Breast epithelium (tissue), 4 donors: Measurements from ENCODE around the gene FAM168A. TPM values are rescaled to one million over a fixed set of nuclear protein-coding genes. Genes with fewer than 3 reads are reported as not detected.

Experiments used
- DNase-seq, 2 donors: peaks; one replicate each; pipeline ENCODE4 v3.0.0-alpha.2; 2019; ENCODE audit warnings: low spot score in 2 of 2
- H3K27ac ChIP-seq, 2 donors: fragments of 200-600 bp; sonication (generic) in 1 of 2; one replicate each; pipeline ENCODE4 v1.5.1; 2016 to 2019; ENCODE audit warnings: mild to moderate bottlenecking in 1 of 2
- H3K27me3 ChIP-seq, 2 donors: fragments of 200-600 bp; sonication (generic) in 1 of 2; one replicate each; pipeline versions ENCODE4 v1.5.1 to v1.6.0; 2017 to 2019; ENCODE audit warnings: control low read depth in 1 of 2, mild to moderate bottlenecking in 1 of 2
- H3K36me3 ChIP-seq: fragments of 200-600 bp; one replicate; pipeline ENCODE4 v1.5.1; 2019
- H3K4me1 ChIP-seq, 2 donors: fragments of 200-600 bp; sonication (generic); one replicate each; pipeline ENCODE4 v1.5.1; 2016 to 2019; ENCODE audit warnings: control low read depth in 1 of 2
- H3K4me3 ChIP-seq, 3 donors: fragments of 200-600 bp; sonication (generic); 1 replicate in 2 of 3; 2 replicates in 1 of 3; pipeline ENCODE4 v1.5.1; 2016 to 2019; ENCODE audit warnings: mild to moderate bottlenecking in 3 of 3, moderate library complexity in 2 of 3
- H3K9me3 ChIP-seq, 2 donors: fragments of 200-600 bp; sonication (generic) in 1 of 2; one replicate each; pipeline ENCODE4 v1.5.1; 2016 to 2019; ENCODE audit warnings: control low read depth in 1 of 2
- POLR2A ChIP-seq: fragments of 450-650 bp; IDR thresholded peaks from one replicate; pipeline ENCODE4 v1.6.1; 2016; ENCODE audit warnings: antibody characterized with exemption, mild to moderate bottlenecking, moderate library complexity
- POLR2AphosphoS5 ChIP-seq, 3 donors: sonication (generic); formaldehyde crosslinking; IDR thresholded peaks; one replicate each; pipeline ENCODE4 v1.6.1; 2017; ENCODE audit warnings: antibody characterized with exemption in 3 of 3
- intact Hi-C: fragments of 100-400 bp; cut with DNase I; formaldehyde crosslinking; loops from one replicate; pipeline ENCODE4 v1.15.1; 2023; ENCODE audit warnings: low total_unique reads
- total RNA-seq, 3 donors: library from RNA; depleted of rRNA; stranded (reverse); fragments of >200 nt; gene quantifications; one replicate each; pipeline ENCODE4 v1.1.0, GENCODE V29; 2016
- TF ChIP-seq, protein P1 (sequence below), 3 donors: fragments of 450-650 bp; IDR thresholded peaks; one replicate each; pipeline ENCODE4 v1.5.1; 2016 to 2017; ENCODE audit warnings: antibody characterized with exemption in 3 of 3, mild to moderate bottlenecking in 3 of 3, moderate library complexity in 3 of 3

Gene FAM168A
- total RNA-seq, 3 donors from 2014 or later: 26.5 to 41.9 (median 28.8) TPM

DNA sequence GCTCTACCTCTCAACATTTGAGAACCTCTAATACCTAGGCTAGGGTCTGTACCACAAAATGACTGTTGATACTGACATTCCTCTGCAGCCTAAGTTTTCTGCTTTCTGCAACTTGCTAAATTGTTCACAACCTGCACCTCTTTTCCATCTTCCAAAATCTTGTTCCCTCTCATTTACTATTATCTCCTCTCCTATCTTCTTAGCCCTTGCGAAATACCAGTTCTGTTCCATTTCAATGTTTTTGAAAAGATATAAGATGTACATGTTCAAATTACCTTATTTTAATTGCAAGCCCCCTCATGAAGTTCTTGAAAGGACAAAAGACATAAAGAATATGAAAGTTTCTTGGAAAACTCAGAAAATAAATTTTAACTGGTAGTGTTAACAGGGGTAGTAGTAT lies 72.3 kb downstream of the FAM168A start:
- intact Hi-C loops: no loop called here
- TF ChIP-seq POLR2A: no peak
- TF ChIP-seq, protein P1, sequence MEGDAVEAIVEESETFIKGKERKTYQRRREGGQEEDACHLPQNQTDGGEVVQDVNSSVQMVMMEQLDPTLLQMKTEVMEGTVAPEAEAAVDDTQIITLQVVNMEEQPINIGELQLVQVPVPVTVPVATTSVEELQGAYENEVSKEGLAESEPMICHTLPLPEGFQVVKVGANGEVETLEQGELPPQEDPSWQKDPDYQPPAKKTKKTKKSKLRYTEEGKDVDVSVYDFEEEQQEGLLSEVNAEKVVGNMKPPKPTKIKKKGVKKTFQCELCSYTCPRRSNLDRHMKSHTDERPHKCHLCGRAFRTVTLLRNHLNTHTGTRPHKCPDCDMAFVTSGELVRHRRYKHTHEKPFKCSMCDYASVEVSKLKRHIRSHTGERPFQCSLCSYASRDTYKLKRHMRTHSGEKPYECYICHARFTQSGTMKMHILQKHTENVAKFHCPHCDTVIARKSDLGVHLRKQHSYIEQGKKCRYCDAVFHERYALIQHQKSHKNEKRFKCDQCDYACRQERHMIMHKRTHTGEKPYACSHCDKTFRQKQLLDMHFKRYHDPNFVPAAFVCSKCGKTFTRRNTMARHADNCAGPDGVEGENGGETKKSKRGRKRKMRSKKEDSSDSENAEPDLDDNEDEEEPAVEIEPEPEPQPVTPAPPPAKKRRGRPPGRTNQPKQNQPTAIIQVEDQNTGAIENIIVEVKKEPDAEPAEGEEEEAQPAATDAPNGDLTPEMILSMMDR (IDR thresholded peaks at IDR 0.05): no peak
- no peak for TF ChIP-seq POLR2AphosphoS5 (IDR thresholded peaks at IDR 0.05)
- no peaks in the 10 kb centered on the region for H3K36me3 ChIP-seq
- no peak for DNase-seq
- H3K27ac ChIP-seq: no peak overlapping the region
- H3K4me3 ChIP-seq: no peak overlapping the region
- no peaks in the 10 kb centered on the region for H3K27me3 ChIP-seq
- peaks cover 0 to 3% of the 10 kb centered on the region in 2 donors for H3K4me1 ChIP-seq
- no peaks in the 10 kb centered on the region for H3K9me3 ChIP-seq

DNA sequence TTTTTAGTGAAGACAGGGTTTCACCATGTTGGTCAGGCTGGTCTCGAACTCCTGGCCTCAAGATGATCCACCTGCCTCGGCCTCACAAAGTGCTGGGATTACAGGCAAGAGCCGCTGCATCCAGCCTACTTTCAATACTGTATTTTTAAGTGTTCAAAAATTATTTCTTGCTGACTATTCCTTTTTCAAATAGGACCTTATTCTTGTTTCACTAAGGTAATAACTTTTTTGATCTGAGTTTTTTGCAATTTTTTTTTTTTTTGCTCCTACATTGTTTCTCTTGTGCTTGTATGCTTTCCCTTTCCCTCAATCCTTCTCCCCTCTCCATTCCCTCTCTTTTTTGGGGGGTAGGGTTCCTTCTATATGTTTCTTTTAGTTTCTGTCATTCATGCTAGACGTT lies 73.1 kb downstream of the FAM168A start:
- no peak for DNase-seq
- TF ChIP-seq POLR2AphosphoS5 (IDR thresholded peaks at IDR 0.05) (no peak), POLR2A (no peak)
- TF ChIP-seq, protein P1 (IDR thresholded peaks at IDR 0.05): no peak

DNA sequence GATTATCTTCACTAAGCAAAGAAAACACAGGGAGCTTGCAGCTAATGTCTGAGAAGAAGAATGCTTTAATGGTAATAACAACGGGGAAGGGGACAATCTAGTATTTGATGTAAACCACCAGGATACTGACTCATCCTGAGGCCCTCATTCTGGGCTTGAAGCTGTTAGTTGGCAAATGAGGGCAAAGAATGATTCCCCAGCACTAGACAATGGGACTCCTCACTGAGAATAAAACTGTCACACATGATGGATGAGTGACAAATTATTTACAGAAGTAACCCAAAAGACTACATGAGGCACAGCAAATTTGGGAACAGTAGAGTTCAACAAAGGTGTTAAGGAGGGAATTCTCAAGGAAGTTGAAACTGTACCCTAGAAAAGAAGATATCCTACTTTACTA lies 76.3 kb downstream of the FAM168A start:
- no peaks in the 10 kb centered on the region for H3K4me1 ChIP-seq
- intact Hi-C loops: no loop called here
- no peak overlapping the region for H3K4me3 ChIP-seq
- H3K9me3 ChIP-seq: no peaks in the 10 kb centered on the region
- TF ChIP-seq POLR2A (no peak), POLR2AphosphoS5 (IDR thresholded peaks at IDR 0.05) (no peak)
- TF ChIP-seq, protein P1 (IDR thresholded peaks at IDR 0.05): no peak
- no peak overlapping the region for H3K27ac ChIP-seq
- no peaks in the 10 kb centered on the region for H3K36me3 ChIP-seq
- H3K27me3 ChIP-seq: no peaks in the 10 kb centered on the region
- DNase-seq: no peak

More for the DNA sequence above, 73.1 kb downstream of the FAM168A start:
- no peaks in the 10 kb centered on the region for H3K36me3 ChIP-seq
- no peak overlapping the region for H3K4me3 ChIP-seq
- no peak overlapping the region for H3K27ac ChIP-seq
- intact Hi-C loops: no loop called here
- no peaks in the 10 kb centered on the region for H3K9me3 ChIP-seq
- peaks cover 0 to 3% of the 10 kb centered on the region in 2 donors for H3K4me1 ChIP-seq
- no peaks in the 10 kb centered on the region for H3K27me3 ChIP-seq

DNA sequence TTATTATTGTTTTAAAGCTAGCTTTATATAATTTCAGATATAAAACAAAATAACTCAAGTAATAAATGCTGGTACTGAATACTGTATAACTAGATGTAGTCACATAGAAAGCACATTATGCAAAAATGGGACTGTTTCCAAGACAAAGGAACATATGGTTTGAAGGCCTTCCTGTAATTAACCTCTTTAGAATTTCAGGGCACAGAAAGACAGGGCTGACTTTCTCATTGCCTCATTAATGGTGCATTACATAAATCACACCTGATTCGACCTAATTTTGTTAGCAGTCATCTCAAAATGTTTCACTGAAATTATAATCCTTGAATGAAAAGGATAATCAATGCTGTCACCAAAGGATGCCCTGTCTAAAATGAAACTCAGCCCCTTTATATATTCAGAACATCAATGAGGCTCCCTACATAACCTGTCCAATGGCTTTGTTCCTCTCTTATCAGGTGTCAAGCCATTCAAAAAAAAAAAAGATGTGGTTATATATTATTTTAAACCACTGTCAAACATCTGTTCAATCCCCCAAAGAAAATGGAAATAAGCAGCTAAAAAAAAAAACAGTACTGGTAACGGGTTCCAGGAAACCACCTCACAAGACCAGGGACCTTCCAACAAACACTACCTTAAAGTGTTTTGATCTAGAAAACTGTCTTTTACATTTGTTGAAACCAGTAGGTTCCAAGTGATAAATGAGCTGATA lies 77.4 kb downstream of the FAM168A start:
- intact Hi-C loops: no loop called here
- no peak overlapping the region for H3K27ac ChIP-seq
- no peaks in the 10 kb centered on the region for H3K36me3 ChIP-seq
- no peaks in the 10 kb centered on the region for H3K4me1 ChIP-seq
- H3K9me3 ChIP-seq: no peaks in the 10 kb centered on the region
- DNase-seq: no peak
- TF ChIP-seq POLR2AphosphoS5 (IDR thresholded peaks at IDR 0.05) (no peak), POLR2A (no peak)
- TF ChIP-seq, protein P1 (IDR thresholded peaks at IDR 0.05): no peak
- H3K4me3 ChIP-seq: no peak overlapping the region
- H3K27me3 ChIP-seq: no peaks in the 10 kb centered on the region

DNA sequence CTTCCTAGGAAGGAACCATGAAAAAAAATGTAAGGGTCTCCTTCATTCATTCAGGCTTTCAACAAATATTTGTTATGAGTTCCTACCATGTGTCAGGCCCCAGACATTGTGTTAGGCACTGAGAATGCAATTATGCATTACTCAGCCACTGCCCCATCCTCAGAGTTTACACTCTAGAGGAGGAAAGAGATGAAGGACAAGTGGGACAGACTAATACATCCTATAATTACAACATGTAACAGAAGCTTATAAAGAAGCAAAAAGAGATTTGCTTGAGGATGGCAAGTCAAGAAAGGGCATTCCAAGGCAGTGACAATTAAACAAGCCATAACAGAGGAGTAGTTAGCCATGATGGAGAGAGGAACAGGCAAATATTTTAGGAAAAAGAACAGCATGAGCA lies 78.6 kb downstream of the FAM168A start:
- Histone ChIP-seq H3K4me1 (no peaks in the 10 kb centered on the region), H3K27me3 (no peaks in the 10 kb centered on the region), H3K9me3 (no peaks in the 10 kb centered on the region), H3K27ac (no peak overlapping the region), H3K4me3 (no peak overlapping the region), H3K36me3 (no peaks in the 10 kb centered on the region)
- TF ChIP-seq, protein P1 (IDR thresholded peaks at IDR 0.05): no peak
- TF ChIP-seq POLR2A (no peak), POLR2AphosphoS5 (IDR thresholded peaks at IDR 0.05) (no peak)
- DNase-seq: no peak
- intact Hi-C loops: loop anchor here (2.0 to 10.0 kb wide), 2 partner anchors 60 to 114 kb away; no protein-coding TSS in a partner anchor
